Activated CD8-positive, alpha-beta memory T cell treated with anti-CD3 and anti-CD28 coated beads, Interleukin-2, amount 50 U/mL, for 4 hours (primary cell): Measurements from ENCODE around the gene SEC14L1.
"Not testable (repeated sequence)": the region's sequence is repeated elsewhere in the genome, so short reads cannot be mapped to it uniquely, and the experiment has no call there.

Experiments used
- DNase-seq: peaks from one replicate; pipeline ENCODE4 v3.0.0-alpha.2; 2020

SEC14L1 gene

DNA sequence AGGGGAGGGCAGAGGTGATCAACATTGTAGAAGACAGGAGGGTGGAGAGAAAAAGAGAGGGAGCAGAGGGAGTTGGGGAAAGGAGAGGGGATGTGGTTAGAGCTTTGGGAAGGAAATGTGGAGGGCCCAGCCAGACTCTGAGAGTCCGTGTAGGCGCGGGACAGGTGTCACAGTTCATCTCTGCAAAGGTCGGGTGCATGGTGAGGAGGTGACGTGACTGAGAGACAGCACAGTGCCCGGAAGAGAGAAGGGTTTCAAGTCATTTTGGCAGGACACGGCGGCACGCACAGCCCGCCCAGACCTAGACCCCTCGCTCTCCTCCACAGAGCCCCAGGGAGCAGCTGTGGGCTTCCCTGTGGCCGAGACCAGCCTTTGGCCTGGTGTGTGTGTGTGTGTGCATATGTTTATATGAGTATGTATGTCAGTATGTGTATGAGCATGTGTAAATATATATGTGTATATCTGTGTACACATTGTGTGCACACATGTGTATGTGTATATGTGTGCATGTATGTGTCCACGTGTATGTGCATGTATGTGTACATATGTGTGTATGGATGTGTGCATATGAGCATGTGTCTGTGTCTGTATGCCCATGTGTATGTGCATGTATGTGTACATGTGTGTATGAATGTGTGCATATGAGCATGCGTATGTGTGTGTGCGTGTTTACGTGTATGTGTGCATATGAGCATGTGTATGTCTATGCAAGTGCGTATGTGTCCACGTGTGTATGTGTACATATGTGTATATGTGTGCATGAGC is 104.6 kb downstream of the SEC14L1 start:
- no peak for DNase-seq

DNA sequence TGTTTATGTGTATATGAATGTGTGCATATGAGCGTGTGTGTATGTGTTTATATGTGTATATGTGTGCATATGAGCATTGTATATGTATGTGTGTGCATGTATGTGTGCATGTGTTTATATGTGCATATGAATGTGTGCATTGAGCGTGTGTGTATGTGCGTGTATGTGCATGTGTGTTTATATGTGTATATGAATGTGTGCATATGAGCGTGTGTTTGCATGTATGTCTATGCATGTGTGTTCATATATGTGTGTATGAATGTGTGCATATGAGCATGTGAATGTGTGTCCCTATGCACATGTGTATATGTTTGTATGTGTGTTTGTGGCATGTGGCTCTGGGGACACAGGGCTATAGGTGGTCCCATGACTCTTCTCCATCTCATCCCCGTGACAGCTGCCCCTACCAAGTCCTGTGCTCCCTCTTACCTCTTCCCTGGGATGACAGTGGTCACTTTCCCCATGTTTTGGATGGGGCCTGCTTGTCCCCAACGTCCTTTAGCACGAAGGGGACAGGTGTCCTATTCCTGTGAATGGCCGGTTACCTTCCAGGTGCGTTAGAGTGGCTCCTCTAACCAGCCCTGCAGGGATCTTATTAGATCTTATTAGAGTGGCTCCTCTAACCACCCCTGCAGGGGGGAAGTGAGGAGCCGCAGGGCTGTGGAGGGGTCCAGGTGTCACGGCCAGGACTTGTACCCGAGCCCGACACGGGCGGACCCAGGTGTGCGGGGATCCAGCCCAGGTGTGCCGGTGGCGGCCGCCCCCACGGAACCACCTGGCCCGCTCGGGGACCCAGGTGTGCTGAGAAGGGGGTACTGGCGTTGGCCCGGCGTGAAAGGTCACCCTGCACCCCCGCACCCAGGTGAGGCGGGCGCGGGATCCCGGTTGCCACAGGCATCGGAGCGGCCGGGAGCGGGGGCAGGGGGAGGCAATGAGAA is 105.6 kb downstream of the SEC14L1 start:
- no peak for DNase-seq

- DNase-seq: peak; percentile 90
Observed at GRCh38 chr17:77247048-77247541, 106.3 kb downstream of the SEC14L1 start.

DNA sequence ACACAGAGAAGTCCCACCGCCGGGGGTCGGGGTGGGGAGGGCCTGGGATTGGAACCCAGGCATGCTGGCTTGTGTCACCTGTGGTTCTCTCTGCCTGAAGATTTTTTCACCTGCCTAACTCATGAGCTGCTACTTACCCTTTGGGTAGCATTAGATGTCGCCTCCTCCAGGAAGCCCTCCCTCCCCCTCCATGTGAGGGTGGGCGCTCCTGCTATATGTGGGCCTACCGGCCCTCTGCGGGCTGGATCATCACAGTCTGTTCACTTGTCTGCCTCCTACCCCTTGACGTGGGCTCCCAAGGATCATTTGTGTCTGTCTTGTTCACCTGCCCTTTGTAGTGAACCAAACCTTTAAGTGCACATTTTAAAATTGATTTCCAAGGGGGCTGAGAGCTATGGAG is 106.8 kb downstream of the SEC14L1 start:
- DNase-seq: no peak

GRCh38 chr17:77248216-77249114 is 107.7 kb downstream of the SEC14L1 start:
- DNase-seq: no peak

DNA sequence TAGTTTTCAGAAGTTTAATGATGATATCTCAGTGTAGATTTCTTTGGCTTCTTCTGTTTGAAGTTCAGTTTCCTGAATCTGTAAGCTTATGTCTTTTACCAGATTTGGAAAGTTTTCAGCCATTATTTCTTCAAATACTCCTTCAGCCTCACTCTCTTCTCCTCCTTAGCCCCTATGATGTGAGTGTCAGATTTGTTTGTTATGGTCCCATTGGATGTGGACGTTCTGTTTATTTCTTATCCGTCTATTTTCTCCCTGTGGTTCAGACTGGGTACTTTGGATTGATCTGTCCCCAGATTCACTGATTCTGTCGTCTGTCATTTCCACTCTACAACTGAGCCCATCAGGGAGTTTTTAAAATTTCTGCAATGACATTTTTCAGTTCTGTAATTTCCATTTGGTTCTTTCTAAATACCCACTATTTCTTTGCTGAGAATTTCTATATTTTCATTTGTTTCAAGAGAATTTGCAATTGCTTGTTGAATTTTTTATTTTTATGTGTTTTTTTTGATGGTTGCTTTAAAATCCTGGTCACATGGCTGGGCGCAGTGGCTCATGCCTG is 110.9 kb downstream of the SEC14L1 start:
- DNase-seq: no peak

GRCh38 chr17:77252306-77252705 is 111.5 kb downstream of the SEC14L1 start:
- DNase-seq: not testable (repeated sequence)

DNA sequence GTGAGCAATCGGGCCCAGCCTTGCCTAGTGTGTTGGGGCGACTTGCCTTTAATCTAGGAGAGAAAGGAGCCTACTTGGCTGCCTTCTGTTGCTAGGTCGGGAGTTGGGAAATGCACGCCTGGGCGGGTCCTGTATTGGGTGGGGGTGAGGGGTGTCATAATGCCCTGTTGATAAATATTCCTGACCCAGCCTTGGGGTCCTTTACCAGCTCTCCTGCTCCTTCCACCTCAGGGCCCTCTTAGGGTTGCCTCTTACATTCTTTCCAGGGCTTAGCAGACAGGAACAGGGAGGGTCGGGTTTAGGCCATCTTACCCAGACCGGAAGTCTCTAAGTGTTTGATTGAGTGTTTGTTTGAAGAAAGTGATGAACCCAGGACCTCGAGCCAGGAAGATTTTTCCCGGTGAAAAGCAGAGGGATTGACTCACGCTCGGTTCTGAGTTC is 112.9 kb downstream of the SEC14L1 start:
- DNase-seq: no peak

GRCh38 chr17:77254951-77255825 is 114.4 kb downstream of the SEC14L1 start:
- DNase-seq: no peak

DNA sequence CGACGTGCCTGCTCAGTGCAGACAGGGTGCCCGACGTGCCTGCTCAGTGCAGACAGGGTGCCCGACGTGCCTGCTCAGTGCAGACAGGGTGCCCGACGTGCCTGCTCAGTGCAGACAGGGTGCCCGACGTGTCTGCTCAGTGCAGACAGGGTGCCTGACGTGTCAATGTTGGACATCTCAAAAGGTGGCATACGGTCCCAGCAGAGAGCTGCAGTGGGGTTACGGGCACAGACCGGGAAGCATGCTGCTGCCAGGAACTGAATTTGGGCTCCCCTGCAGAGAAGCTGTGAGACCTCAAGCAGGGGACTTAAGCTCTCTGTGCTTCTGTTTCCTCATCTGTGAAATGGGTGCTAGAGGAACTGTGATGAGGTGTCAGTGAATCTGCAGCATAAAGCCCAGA is 115.2 kb downstream of the SEC14L1 start:
- not testable (repeated sequence) for DNase-seq

- no peak for DNase-seq
Observed at GRCh38 chr17:77256710-77257109, 115.9 kb downstream of the SEC14L1 start.

DNA sequence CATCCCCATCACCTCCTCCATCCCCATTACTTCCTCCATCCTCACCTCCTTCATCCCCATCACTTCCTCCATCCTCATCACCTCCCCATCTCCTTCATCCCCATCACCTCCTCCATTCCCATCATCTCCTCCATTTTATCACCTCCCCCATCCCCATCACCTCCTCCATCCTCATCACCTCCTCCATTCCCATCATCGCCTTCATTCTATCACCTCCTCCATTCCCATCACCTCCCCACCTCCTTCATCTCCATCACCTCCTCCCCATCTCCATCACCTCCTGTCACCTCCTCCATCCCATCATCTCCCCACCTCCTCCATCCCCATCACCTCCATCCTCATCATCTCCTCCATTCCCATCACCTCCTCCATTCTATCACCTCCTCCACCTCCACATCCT is 116.4 kb downstream of the SEC14L1 start:
- no peak for DNase-seq

- no peak for DNase-seq
Observed at GRCh38 chr17:77257596-77258458, 117.1 kb downstream of the SEC14L1 start.

DNA sequence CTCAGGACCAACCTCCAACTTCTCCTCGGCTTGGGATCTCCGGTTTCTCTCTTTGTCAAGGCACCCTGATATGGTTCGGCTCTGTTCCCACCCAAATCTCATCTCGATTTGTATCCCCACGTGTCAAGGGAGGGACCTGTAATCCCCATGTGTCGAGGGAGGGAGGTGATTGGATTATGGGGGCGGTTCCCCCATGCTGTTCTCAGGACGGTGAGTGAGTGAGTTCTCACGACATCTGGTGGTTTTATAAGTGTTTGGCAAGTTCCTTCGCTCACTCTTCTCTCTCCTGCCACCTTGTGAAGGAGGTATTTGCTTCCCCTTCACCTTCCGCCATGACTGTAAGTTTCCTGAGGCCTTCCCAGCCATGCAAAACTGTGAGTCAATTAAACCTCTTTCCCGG is 117.9 kb downstream of the SEC14L1 start:
- DNase-seq: no peak

- DNase-seq: no peak
Observed at GRCh38 chr17:77264617-77265230, 124.0 kb downstream of the SEC14L1 start.

- no peak for DNase-seq
Observed at GRCh38 chr17:77266213-77266612, 125.4 kb downstream of the SEC14L1 start.
